ENCODE data around the gene HOXC6. TPM values are rescaled to one million over a fixed set of nuclear protein-coding genes. Genes with fewer than 3 reads are reported as not detected.
A peak's percentile ranks its signal among the peaks of the same experiment; 100 is the strongest.

Gene HOXC6
- total RNA-seq, 1 donor from 2014 or later: not detected

GRCh38 chr12:54002278-54002914, 25.8 kb upstream of the HOXC6 start:
- no peak overlapping the region for H3K27ac Mint-ChIP-seq
- Histone ChIP-seq H3K4me1 (no peaks in the 10 kb centered on the region), H3K4me3 (no peak overlapping the region), H3K4me2 (no peak overlapping the region), H4K20me1 (ENCODE audit: low read depth) (peaks cover 88% of the 10 kb centered on the region), H3K27me3 (peaks cover 100% of the 10 kb centered on the region), H2AFZ (replicated peaks) (no peak overlapping the region), H3K79me2 (ENCODE audit: low read depth) (no peaks in the 10 kb centered on the region), H3F3A (ENCODE audit: low read depth) (no peaks in the 10 kb centered on the region), H3K36me3 (no peaks in the 10 kb centered on the region), H3K9me3 (ENCODE audit: low read depth) (no peaks in the 10 kb centered on the region), H3K27ac (no peak overlapping the region), H3K9ac (no peak overlapping the region)
- peaks cover 2% of the 10 kb centered on the region for H3K9me3 Mint-ChIP-seq
- TF ChIP-seq CTCF (IDR thresholded peaks at IDR 0.05) (no peak), EZH2 (IDR thresholded peaks at IDR 0.05) (peak; percentile 90), EZH2phosphoT487 (IDR thresholded peaks at IDR 0.05) (peak; percentile 79)
- peaks cover 4% of the 10 kb centered on the region for H3K4me1 Mint-ChIP-seq
- H3K27me3 Mint-ChIP-seq (ENCODE audit: insufficient read depth, low read depth): peaks cover 98% of the 10 kb centered on the region
- H3K36me3 Mint-ChIP-seq: no peaks in the 10 kb centered on the region
- DNase-seq (ENCODE audit: low spot score): no peak
- H3K4me3 Mint-ChIP-seq: no peak overlapping the region

GRCh38 chr12:54002915-54003389, 25.3 kb upstream of the HOXC6 start:
- Mint-ChIP-seq H3K4me3 (no peak overlapping the region), H3K36me3 (no peaks in the 10 kb centered on the region), H3K27me3 (ENCODE audit: insufficient read depth, low read depth) (peaks cover 98% of the 10 kb centered on the region), H3K27ac (no peak overlapping the region), H3K4me1 (peaks cover 4% of the 10 kb centered on the region), H3K9me3 (peaks cover 2% of the 10 kb centered on the region)
- TF ChIP-seq EZH2phosphoT487 (IDR thresholded peaks at IDR 0.05) (peak; percentile 76), CTCF (IDR thresholded peaks at IDR 0.05) (no peak), EZH2 (IDR thresholded peaks at IDR 0.05) (peak; percentile 78)
- Histone ChIP-seq H3K9ac (no peak overlapping the region), H3K27me3 (peaks cover 100% of the 10 kb centered on the region), H3K27ac (no peak overlapping the region), H3F3A (ENCODE audit: low read depth) (no peaks in the 10 kb centered on the region), H3K9me3 (ENCODE audit: low read depth) (no peaks in the 10 kb centered on the region), H3K36me3 (no peaks in the 10 kb centered on the region), H2AFZ (replicated peaks) (no peak overlapping the region), H3K4me1 (no peaks in the 10 kb centered on the region), H3K4me3 (no peak overlapping the region), H4K20me1 (ENCODE audit: low read depth) (peaks cover 88% of the 10 kb centered on the region), H3K4me2 (no peak overlapping the region), H3K79me2 (ENCODE audit: low read depth) (no peaks in the 10 kb centered on the region)
- no peak for DNase-seq (ENCODE audit: low spot score)

GRCh38 chr12:54003625-54004024, 24.6 kb upstream of the HOXC6 start:
- Histone ChIP-seq H3K4me1 (no peaks in the 10 kb centered on the region), H3K27ac (no peak overlapping the region), H3K36me3 (no peaks in the 10 kb centered on the region), H2AFZ (replicated peaks) (no peak overlapping the region), H3K9ac (no peak overlapping the region), H3K27me3 (peaks cover 100% of the 10 kb centered on the region), H3K4me2 (no peak overlapping the region), H3K9me3 (ENCODE audit: low read depth) (no peaks in the 10 kb centered on the region), H4K20me1 (ENCODE audit: low read depth) (peaks cover 88% of the 10 kb centered on the region), H3K4me3 (no peak overlapping the region), H3K79me2 (ENCODE audit: low read depth) (no peaks in the 10 kb centered on the region), H3F3A (ENCODE audit: low read depth) (no peaks in the 10 kb centered on the region)
- Mint-ChIP-seq H3K9me3 (peaks cover 2% of the 10 kb centered on the region), H3K4me1 (peaks cover 4% of the 10 kb centered on the region), H3K27me3 (ENCODE audit: insufficient read depth, low read depth) (peaks cover 98% of the 10 kb centered on the region), H3K4me3 (no peak overlapping the region), H3K36me3 (no peaks in the 10 kb centered on the region), H3K27ac (no peak overlapping the region)
- TF ChIP-seq EZH2phosphoT487 (IDR thresholded peaks at IDR 0.05) (no peak), CTCF (IDR thresholded peaks at IDR 0.05) (no peak), EZH2 (IDR thresholded peaks at IDR 0.05) (no peak)
- DNase-seq (ENCODE audit: low spot score): no peak
